ENCODE data around the gene NOC4L.

DNA sequence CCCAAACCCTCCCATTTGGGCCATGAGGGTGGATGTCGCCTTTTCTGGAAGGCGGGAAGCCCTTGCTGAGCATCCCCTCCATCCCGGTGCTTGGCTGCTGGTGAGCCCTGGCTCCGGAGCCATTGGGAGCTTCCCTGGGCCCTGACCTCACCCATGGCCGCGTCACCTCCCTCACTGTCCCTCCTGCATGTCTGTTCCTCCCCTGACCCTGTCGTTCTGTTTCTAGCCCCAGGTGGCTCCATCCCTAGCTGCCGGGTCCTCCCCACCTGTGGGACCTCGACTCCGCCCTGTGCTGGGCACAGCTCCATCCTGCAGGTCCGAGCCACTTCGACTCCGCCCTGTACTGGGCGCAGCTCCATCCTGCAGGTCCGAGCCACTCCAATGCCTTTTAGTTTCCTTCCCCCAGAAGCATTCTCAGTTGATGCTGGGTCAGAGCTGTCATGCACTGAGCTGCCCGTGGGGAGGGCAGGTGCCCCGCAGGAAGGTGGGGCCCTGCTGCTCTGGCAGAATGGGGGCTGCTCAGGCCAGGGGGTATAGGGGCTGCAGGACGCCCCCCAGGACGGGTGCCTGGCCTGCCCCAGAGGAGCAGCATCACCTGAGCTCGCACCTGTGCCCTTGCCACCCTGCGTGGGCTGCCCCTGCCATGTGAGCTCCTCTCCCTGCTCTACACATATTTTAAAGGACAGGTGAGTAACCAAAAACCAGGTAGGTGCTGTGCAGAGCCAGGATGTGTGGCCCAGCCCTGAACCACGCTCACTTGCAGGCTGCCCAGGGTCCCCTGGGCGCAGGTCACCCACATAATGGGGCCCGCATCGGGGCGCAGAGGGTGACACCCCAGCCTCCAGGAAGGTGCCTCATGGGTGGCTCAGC lies 19.0 kb downstream of the NOC4L start:
- no peak for TF ChIP-seq JUN (IDR thresholded peaks at IDR 0.05; ENCODE audit: borderline replicate concordance, insufficient read depth, insufficient read length, low read depth)
- TF ChIP-seq, protein P1, sequence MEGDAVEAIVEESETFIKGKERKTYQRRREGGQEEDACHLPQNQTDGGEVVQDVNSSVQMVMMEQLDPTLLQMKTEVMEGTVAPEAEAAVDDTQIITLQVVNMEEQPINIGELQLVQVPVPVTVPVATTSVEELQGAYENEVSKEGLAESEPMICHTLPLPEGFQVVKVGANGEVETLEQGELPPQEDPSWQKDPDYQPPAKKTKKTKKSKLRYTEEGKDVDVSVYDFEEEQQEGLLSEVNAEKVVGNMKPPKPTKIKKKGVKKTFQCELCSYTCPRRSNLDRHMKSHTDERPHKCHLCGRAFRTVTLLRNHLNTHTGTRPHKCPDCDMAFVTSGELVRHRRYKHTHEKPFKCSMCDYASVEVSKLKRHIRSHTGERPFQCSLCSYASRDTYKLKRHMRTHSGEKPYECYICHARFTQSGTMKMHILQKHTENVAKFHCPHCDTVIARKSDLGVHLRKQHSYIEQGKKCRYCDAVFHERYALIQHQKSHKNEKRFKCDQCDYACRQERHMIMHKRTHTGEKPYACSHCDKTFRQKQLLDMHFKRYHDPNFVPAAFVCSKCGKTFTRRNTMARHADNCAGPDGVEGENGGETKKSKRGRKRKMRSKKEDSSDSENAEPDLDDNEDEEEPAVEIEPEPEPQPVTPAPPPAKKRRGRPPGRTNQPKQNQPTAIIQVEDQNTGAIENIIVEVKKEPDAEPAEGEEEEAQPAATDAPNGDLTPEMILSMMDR (IDR thresholded peaks at IDR 0.05; ENCODE audit: extremely low read depth in 1 of 2, insufficient read depth in 1 of 2, low read depth in 1 of 2, low read length in 2 of 2): no peak
- no peak for TF ChIP-seq POLR2A (IDR thresholded peaks at IDR 0.05; ENCODE audit: low read depth, low read length)
- TF ChIP-seq, protein P2, sequence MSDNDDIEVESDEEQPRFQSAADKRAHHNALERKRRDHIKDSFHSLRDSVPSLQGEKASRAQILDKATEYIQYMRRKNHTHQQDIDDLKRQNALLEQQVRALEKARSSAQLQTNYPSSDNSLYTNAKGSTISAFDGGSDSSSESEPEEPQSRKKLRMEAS (IDR thresholded peaks at IDR 0.05; ENCODE audit: insufficient read depth, insufficient read length): no peak
